ENCODE measurements around the gene GFER.

Gene GFER

DNA sequence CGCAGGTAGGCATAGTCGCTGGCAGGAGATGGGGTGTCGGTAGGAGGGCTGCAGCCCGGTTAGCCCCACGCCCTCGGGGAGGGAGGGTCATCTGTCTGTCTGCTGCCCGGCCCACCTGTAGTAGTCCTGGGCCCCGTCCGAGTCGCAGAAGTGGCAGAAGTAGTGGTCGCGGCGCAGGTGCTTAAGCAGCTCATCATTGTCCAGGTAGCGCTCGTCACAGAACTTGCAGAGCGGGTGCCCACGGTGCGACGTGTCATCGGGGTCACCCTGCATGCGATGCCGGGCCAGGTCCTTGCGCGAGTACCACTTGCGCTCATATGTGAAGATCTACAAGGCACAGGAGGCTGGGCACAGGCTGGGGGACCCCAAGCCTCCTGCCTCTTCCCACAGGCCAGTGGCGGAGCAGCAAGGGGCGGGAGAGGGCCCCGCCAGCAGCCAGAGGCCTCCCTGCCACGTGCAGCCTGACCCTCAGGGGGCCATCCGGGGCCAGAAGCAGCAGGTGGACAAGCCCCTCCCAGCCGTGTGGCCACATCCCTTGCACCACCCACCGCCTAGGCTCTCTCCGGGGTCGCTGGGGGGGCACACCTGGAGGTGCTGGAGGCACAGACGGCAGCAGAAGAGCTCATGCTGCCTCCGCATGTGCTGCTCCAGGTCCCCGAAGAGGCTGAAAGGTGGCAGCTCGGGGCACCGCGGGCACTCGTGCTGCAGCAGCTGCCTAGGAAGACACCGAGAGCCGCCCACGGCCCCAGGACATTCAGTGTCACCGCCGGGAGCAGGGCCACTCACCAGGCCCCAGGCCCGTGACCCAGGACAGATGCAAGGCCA lies 18.6 kb downstream of the GFER start:
- Histone ChIP-seq H3K36me3 (ENCODE audit: control insufficient read depth in 2 of 2, insufficient read depth in 1 of 2, low read length in 2 of 2) (peaks cover 0 to 79% of the 10 kb centered on the region in 2 experiments; a peak in 2 of 3 replicates), H3K4me3 (ENCODE audit: low read depth, low read length) (no peak overlapping the region), H3K27ac (ENCODE audit: extremely low read depth, low read depth, low read length) (no peak overlapping the region), H3K9me3 (ENCODE audit: control insufficient read depth, insufficient read depth, low read depth, low read length) (no peaks in the 10 kb centered on the region), H3K4me1 (ENCODE audit: control insufficient read depth, insufficient read depth, low read length) (peaks cover 18% of the 10 kb centered on the region)
- CTCF ChIA-PET, result interaction anchor here (0.6 to 3.3 kb wide), 11 partner anchors 8 to 735 kb away, joined by 3 to 39 read pairs (median 12); partner anchors contain the start of genes GFER, NTHL1 and TSC2
- POLR2A ChIA-PET, result interaction anchor here (0.6 kb wide), 1 partner anchor 134 kb away, joined by 4 read pairs; no protein-coding TSS in a partner anchor
- TF ChIP-seq SCRT2 (tag by site-specific recombination; IDR thresholded peaks at IDR 0.05), result peak; percentile 22; the same call in 1 of the 2 replicates
- TF ChIP-seq ZNF223 (tag by site-specific recombination; IDR thresholded peaks at IDR 0.05), result no peak
- no peak for TF ChIP-seq GLI2 (tag by site-specific recombination; IDR thresholded peaks at IDR 0.05; ENCODE audit: borderline replicate concordance, low read depth)
- TF ChIP-seq ZIC2 (tag by site-specific recombination; IDR thresholded peaks at IDR 0.05), result peak; percentile 69

DNA sequence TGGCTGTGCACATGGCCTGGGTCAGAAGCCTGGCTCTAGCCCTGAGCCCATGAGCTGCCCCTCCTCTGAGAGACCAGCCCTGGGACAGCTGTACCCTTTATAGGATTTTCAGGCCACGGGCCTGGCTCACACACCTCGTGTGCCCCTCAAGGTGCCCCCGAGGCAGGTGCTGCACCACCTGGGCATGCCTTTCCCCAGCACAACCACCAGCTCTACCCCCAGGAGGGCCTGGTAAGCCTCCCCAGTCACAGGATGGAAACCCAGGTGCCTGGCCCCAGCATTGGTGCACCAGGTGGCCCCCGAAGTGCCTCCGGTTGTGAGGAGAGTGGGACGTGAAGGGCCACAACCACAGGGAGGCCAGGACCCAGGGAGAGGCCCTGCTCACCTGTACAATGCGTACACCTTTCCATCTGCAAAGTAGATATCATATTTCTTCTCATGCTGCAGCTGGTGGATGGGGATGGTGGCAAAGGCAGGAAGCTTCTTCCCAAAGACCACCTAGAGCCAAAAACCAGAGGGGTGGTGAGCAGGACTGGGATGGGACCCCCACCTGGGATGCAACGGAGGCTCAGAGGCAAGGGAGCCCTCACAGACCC lies 19.3 kb downstream of the GFER start:
- no peak overlapping the region for H3K4me3 ChIP-seq (ENCODE audit: low read depth, low read length)
- H3K9me3 ChIP-seq (ENCODE audit: control insufficient read depth, insufficient read depth, low read depth, low read length), result no peaks in the 10 kb centered on the region
- TF ChIP-seq ZNF670 (tag by site-specific recombination; IDR thresholded peaks at IDR 0.05; ENCODE audit: low read depth), result no peak
- ChIA-PET CTCF (interaction anchor here (0.6 to 3.3 kb wide), 23 partner anchors 9 to 1470 kb away, joined by 3 to 39 read pairs (median 6); partner anchors contain the start of genes GFER, NTHL1 and TSC2), POLR2A (interaction anchor here (0.6 to 2.1 kb wide), 9 partner anchors 8 to 152 kb away, joined by 3 to 19 read pairs (median 4); partner anchors contain the start of genes NTHL1, TBL3, TRAF7 and TSC2)
- H3K4me1 ChIP-seq (ENCODE audit: control insufficient read depth, insufficient read depth, low read length), result peaks cover 25% of the 10 kb centered on the region
- no peak overlapping the region for H3K27ac ChIP-seq (ENCODE audit: extremely low read depth, low read depth, low read length)
- H3K36me3 ChIP-seq (ENCODE audit: control insufficient read depth in 2 of 2, insufficient read depth in 1 of 2, low read length in 2 of 2), result peaks cover 0 to 79% of the 10 kb centered on the region in 2 experiments; a peak in 2 of 3 replicates

DNA sequence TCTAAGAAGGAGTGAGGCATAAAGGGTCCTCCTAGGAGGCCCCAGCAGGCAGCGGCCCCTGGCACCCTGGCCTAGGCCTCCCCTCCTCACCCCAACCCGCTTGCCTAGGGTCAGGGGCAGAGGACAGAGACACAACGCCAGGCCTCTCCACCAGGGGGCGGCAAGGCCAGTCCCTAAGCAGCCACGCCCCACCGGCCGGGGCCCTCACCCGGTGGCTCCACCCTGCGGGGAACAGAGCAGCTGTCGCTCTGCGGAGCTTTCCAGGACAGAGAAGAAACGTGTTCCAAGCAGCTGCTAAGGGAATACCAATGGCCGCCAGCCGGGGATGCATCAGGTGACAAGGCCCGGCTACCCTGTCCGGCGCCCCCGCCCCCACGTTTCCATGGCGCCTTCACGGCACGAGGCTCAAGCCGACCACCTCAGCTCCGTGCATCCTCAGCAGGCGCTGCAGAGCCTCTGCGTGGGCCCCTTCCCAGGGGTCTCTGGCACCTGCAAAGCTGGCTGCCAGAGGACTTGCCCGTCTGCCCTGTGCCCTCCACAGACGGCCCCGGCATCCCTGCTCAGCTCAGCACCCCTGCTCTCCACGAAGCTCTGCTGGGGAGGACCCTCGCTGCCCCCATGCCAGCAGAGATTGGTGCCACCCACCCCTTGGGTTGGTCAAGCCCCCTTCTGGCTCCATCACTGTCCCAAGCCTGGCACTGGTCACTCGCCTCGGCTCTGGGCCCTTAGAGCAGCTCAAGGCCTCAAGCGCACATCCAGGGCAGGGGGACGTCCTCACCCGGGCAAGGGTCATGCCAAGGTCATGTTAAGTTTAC lies 20.0 kb downstream of the GFER start:
- H3K9me3 ChIP-seq (ENCODE audit: control insufficient read depth, insufficient read depth, low read depth, low read length), result no peaks in the 10 kb centered on the region
- CTCF ChIA-PET, result interaction anchor here (0.6 to 3.3 kb wide), 35 partner anchors 9 to 1470 kb away, joined by 3 to 39 read pairs (median 4); partner anchors contain the start of genes GFER, NTHL1, PGP and TSC2
- POLR2A ChIA-PET, result interaction anchor here (0.6 to 2.1 kb wide), 12 partner anchors 8 to 151 kb away, joined by 3 to 19 read pairs (median 4); partner anchors contain the start of genes NTHL1, RPS2, TBL3 and TRAF7
- H3K36me3 ChIP-seq (ENCODE audit: control insufficient read depth in 2 of 2, insufficient read depth in 1 of 2, low read length in 2 of 2), result peaks cover 0 to 75% of the 10 kb centered on the region in 2 experiments; a peak in 2 of 3 replicates
- H3K4me3 ChIP-seq (ENCODE audit: low read depth, low read length), result no peak overlapping the region
- peaks cover 27% of the 10 kb centered on the region for H3K4me1 ChIP-seq (ENCODE audit: control insufficient read depth, insufficient read depth, low read length)
- peak overlapping the region; percentile 61; the same call in 1 of the 2 replicates for H3K27ac ChIP-seq (ENCODE audit: extremely low read depth, low read depth, low read length)
- TF ChIP-seq OSR2 (tag by site-specific recombination; IDR thresholded peaks at IDR 0.05) (no peak), TRIM28 (IDR thresholded peaks at IDR 0.05; ENCODE audit: borderline replicate concordance, low read length) (peak; percentile 21; the same call in 1 of the 2 replicates), ZBTB7A (tag by site-specific recombination; IDR thresholded peaks at IDR 0.05; ENCODE audit: low read depth) (no peak), SCRT2 (tag by site-specific recombination; IDR thresholded peaks at IDR 0.05) (peak; percentile 93), ZNF514 (tag by site-specific recombination; IDR thresholded peaks at IDR 0.05) (no peak), ZNF394 (tag by site-specific recombination; IDR thresholded peaks at IDR 0.05; ENCODE audit: borderline replicate concordance) (peak; percentile 70; the same call in 1 of the 2 replicates), ZNF501 (tag by site-specific recombination; IDR thresholded peaks at IDR 0.05) (no peak), HOXA7 (CRISPR knock-in tag; IDR thresholded peaks at IDR 0.05; ENCODE audit: borderline replicate concordance) (no peak), SP2 (tag by site-specific recombination; IDR thresholded peaks at IDR 0.05) (peak; percentile 29; the same call in 1 of the 2 replicates), ZNF791 (tag by site-specific recombination; IDR thresholded peaks at IDR 0.05) (no peak), MZF1 (tag by site-specific recombination; IDR thresholded peaks at IDR 0.05; ENCODE audit: borderline replicate concordance) (no peak), YY1 (tag by site-specific recombination; IDR thresholded peaks at IDR 0.05) (peak; percentile 72), ZNF664 (tag by site-specific recombination; IDR thresholded peaks at IDR 0.05) (no peak), ZNF302 (tag by site-specific recombination; IDR thresholded peaks at IDR 0.05; ENCODE audit: low read depth) (no peak), ZSCAN16 (tag by site-specific recombination; IDR thresholded peaks at IDR 0.05) (no peak)
- TF ChIP-seq, protein P1, sequence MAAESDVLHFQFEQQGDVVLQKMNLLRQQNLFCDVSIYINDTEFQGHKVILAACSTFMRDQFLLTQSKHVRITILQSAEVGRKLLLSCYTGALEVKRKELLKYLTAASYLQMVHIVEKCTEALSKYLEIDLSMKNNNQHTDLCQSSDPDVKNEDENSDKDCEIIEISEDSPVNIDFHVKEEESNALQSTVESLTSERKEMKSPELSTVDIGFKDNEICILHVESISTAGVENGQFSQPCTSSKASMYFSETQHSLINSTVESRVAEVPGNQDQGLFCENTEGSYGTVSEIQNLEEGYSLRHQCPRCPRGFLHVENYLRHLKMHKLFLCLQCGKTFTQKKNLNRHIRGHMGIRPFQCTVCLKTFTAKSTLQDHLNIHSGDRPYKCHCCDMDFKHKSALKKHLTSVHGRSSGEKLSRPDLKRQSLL (tag by site-specific recombination; IDR thresholded peaks at IDR 0.05), result peak; percentile 12; the same call in 1 of the 2 replicates
- TF ChIP-seq, protein P2, sequence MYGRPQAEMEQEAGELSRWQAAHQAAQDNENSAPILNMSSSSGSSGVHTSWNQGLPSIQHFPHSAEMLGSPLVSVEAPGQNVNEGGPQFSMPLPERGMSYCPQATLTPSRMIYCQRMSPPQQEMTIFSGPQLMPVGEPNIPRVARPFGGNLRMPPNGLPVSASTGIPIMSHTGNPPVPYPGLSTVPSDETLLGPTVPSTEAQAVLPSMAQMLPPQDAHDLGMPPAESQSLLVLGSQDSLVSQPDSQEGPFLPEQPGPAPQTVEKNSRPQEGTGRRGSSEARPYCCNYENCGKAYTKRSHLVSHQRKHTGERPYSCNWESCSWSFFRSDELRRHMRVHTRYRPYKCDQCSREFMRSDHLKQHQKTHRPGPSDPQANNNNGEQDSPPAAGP (tag by site-specific recombination; IDR thresholded peaks at IDR 0.05), result 0 out of 2 replicates have a peak, but pooled peaks have one; percentile 47
- TF ChIP-seq, protein P3, sequence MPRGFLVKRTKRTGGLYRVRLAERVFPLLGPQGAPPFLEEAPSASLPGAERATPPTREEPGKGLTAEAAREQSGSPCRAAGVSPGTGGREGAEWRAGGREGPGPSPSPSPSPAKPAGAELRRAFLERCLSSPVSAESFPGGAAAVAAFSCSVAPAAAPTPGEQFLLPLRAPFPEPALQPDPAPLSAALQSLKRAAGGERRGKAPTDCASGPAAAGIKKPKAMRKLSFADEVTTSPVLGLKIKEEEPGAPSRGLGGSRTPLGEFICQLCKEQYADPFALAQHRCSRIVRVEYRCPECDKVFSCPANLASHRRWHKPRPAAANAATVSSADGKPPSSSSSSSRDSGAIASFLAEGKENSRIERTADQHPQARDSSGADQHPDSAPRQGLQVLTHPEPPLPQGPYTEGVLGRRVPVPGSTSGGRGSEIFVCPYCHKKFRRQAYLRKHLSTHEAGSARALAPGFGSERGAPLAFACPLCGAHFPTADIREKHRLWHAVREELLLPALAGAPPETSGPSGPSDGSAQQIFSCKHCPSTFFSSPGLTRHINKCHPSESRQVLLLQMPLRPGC (tag by site-specific recombination; IDR thresholded peaks at IDR 0.05), result no peak
